ENCODE results near the gene RENBP.

RENBP gene

DNA sequence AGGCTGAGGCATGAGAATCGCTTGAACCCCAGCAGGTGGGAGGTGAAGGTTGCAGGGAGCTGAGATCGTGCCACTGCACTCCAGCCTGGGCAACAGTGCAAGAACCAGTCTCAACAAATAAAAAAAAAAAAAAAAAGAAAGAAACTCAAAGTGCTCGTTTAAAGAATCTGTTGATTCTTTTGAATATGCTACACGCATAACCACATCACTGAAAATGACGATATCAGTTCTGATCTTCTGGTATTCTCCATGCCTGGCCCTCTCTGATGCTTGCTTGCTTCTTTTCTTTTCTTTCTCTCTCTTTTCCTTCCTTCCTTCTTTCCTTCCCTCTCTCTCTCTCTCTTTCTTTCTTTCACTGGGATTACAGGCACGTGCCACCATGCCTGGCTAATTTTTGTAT, 32.6 kb downstream of the RENBP start:
- no peak for DNase-seq

DNA sequence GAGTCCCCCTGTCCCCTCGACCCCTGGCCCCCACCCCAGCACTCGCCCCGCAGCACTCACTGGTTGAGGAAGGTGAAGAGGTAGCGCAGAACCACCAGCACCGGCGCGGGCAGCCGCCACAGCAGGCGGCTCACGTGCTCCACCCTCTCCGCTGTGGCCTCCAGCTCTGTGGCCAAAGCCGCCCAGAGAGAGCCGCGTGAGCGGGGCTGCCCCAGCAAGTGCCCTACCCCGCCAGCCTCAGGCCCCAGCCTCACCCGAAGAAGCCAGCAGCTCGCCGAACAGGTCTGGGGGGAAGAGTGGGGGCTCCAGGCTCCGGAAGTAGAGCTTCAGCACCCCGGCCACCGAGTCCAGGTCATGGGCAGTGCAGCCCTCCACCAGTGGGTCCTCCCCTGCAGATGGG, 34.0 kb downstream of the RENBP start:
- no peak for DNase-seq

- no peak for DNase-seq
These were observed 34.5 kb downstream of the RENBP start for GRCh38 chrX:153909980-153910360.

GRCh38 chrX:153909024-153909979, 35.1 kb downstream of the RENBP start:
- peak in 1 of 3 experiments; percentile 34 for DNase-seq

DNA sequence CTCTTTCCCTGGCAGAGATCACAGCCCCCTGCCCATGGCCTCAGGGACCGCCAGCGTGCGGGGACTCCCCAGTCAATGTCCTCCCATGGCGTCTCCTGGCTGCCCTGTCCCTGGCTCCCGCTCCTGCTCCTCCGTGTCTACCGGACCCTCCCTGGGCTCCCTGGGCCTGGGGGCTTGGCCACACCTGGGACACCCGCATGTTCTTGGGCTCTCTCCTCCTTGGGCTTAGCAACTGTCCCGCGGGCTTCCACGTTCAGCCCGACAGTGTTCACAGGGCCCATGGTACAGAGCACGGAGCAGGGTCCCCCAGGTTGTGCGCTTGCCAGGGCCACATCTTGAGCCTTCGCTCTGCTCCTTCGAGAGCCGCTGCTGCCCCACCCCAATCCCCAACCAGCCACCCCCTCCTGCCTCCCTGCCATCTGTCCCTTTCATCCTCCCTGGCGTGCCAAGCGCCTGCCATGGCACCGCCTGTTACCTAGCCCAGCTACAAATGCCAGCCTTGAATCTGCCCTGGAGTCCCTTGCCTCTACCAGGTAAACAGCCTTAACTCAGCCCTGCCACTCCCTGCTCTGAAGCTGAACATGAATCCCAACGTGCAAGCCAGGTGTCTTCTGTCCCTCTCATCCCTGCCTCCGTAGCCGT, 36.1 kb downstream of the RENBP start:
- DNase-seq: no peak

GRCh38 chrX:153907456-153907855, 37.0 kb downstream of the RENBP start:
- DNase-seq: no peak

DNA sequence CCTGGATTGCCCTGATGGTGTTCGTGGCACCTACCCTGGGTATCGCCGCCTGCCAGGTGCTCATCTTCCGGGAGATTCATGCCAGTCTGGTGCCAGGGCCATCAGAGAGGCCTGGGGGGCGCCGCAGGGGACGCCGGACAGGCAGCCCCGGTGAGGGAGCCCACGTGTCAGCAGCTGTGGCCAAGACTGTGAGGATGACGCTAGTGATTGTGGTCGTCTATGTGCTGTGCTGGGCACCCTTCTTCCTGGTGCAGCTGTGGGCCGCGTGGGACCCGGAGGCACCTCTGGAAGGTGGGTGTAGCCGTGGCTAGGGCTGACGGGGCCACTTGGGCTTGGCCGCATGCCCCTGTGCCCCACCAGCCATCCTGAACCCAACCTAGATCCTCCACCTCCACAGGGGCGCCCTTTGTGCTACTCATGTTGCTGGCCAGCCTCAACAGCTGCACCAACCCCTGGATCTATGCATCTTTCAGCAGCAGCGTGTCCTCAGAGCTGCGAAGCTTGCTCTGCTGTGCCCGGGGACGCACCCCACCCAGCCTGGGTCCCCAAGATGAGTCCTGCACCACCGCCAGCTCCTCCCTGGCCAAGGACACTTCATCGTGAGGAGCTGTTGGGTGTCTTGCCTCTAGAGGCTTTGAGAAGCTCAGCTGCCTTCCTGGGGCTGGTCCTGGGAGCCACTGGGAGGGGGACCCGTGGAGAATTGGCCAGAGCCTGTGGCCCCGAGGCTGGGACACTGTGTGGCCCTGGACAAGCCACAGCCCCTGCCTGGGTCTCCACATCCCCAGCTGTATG, 38.1 kb downstream of the RENBP start:
- DNase-seq: no peak

DNA sequence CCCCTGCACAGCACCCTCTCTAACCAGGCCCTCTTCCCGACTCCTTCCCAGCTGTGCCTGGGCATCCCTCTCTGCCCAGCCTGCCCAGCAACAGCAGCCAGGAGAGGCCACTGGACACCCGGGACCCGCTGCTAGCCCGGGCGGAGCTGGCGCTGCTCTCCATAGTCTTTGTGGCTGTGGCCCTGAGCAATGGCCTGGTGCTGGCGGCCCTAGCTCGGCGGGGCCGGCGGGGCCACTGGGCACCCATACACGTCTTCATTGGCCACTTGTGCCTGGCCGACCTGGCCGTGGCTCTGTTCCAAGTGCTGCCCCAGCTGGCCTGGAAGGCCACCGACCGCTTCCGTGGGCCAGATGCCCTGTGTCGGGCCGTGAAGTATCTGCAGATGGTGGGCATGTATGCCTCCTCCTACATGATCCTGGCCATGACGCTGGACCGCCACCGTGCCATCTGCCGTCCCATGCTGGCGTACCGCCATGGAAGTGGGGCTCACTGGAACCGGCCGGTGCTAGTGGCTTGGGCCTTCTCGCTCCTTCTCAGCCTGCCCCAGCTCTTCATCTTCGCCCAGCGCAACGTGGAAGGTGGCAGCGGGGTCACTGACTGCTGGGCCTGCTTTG, 38.9 kb downstream of the RENBP start:
- no peak for DNase-seq

GRCh38 chrX:153903991-153904957, 40.2 kb downstream of the RENBP start, which contains the start of gene AVPR2:
Gene AVPR2, plus strand, starts transcription at chrX:153904673. Its CDS starts 473 bp downstream, at chrX:153905146.
- DNase-seq: no peak

- no peak for DNase-seq
These were observed 41.0 kb downstream of the RENBP start for GRCh38 chrX:153903238-153903980.

- no peak for DNase-seq
These were observed 42.1 kb downstream of the RENBP start for GRCh38 chrX:153902385-153902784.

- DNase-seq: peak in 2 of 3 experiments; percentile 32 to 42
These were observed 42.7 kb downstream of the RENBP start for GRCh38 chrX:153901753-153902140.

DNA sequence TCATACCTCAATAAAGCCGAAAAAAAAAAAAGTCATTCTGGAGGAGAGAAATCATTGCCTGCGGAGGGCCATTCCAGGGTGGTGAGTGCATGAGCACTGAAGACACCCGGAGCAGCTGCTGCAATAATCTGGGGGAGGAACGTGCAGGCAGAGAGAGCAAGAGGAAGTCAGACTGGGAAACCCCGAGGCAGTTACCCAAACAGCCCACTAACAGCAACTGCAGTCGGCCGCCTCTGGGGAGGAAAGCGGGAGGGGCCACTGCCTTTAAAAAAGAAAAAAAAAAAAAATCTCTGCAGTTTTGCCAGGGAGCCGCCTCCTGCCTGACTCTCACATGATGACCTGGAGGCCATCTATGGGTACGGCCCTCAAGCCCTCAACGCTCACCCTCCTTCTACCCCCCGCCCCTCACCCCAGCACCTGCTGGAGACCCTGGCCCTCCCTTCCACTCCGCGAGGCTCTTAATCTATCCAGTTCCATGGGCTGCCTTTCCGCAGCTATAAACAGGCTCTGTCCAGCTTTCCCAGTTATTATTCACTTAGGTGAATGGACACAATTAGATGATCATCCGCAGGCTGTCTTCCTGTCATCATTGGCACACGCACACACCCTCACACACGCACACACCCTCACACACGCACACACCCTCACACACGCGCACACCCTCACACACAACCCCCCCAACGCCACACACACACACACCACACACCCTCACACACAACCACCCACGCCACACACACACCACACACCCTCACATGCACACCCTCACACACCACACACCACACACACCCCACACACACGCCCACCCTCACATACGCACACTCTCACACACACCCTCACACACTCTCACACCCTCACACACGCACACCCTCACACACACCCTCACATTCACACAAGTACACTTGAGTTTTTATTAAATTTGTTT, 43.4 kb downstream of the RENBP start:
- DNase-seq: peak; percentile 55 to 81 (median 58)

DNA sequence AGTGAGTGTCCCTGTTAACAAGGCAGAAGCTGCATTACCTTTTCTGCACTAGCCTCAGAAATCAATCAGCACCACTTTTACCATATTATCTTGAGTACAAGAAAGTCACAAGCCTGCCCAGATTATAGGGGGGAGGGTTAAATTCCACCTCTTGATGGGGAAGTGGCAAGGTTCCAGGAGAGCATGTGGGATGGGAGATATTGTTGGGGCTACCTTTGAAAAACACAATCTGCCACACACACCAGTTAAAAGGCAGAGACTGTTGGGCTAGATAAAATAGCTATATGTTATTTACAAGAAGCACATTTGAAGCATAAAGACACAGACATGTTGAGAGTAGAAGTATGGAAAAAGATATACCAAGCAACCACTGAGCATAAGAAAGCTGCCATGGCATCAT, 46.5 kb downstream of the RENBP start:
- DNase-seq: no peak

- DNase-seq: peak in 2 of 3 experiments; percentile 23 to 28
These were observed 55.3 kb downstream of the RENBP start for GRCh38 chrX:153889123-153889522.

GRCh38 chrX:153888344-153888743, 56.1 kb downstream of the RENBP start:
- no peak for DNase-seq

GRCh38 chrX:153887385-153887784, 57.1 kb downstream of the RENBP start:
- no peak for DNase-seq

GRCh38 chrX:153886915-153887314, 57.5 kb downstream of the RENBP start:
- no peak for DNase-seq
